GM12892 (cell line): ENCODE results near the gene TIMM9.
"Not testable (repeated sequence)": the region's sequence is repeated elsewhere in the genome, so short reads cannot be mapped to it uniquely, and the experiment has no call there.

Source experiments
- DNase-seq: peaks from one replicate; pipeline ENCODE4 v3.0.0; 2011; ENCODE audit not compliant: insufficient read length
- FAIRE-seq: peaks from 2 replicates; lab custom pipeline; 2011; peaks lifted over from hg19 to GRCh38; lab: Jason Lieb, UNC
- POLR2A ChIP-seq: IDR thresholded peaks from 2 replicates; pipeline ENCODE4 v1.6.1; 2011; ENCODE audit warnings: low read depth, low read length, control low read depth
- POLR2AphosphoS5 ChIP-seq: IDR thresholded peaks from 2 replicates; pipeline ENCODE4 v1.6.1; 2011; ENCODE audit warnings: low read depth, low read length, control low read depth
- TAF1 ChIP-seq: IDR thresholded peaks from 2 replicates; pipeline ENCODE4 v1.6.1; 2011; ENCODE audit warnings: low read depth, mild to moderate bottlenecking, control low read depth, low read length, borderline replicate concordance

The TIMM9 gene

GRCh38 chr14:58439476-58439875, 12.1 kb upstream of the TIMM9 start:
- no peak for TF ChIP-seq POLR2AphosphoS5
- no peak for TF ChIP-seq TAF1
- no peak for TF ChIP-seq POLR2A
- DNase-seq (no peak), FAIRE-seq (no peak)

GRCh38 chr14:58430156-58430555, 2.8 kb upstream of the TIMM9 start:
- TF ChIP-seq POLR2AphosphoS5 = no peak
- FAIRE-seq (no peak), DNase-seq (no peak)

DNA sequence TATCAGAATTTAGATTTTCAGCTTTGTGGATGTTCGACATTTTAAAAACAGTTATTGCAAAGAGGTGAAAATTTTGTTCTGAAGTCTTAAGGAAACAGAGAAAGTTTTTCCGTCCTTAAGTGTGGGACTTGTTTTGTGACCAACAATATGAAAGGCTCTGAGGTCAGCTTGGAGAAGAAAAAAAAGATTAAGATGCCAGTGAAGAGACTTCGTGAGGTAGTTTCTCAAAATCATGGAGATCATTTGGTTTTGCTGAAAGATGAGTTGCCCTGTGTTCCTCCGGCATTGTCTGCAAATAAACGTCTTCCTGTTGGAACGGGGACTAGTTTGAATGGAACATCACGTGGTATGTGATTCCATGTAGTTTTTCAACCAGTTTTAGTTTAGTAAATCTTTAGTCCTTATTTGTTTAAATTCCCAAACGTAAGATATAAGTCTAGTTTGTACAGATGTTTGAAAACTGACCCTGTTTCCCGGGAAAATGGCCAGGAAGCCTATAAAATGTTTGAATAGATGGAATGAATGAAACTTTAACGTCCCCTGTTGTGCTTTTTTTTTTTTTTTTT, 870 bp upstream of the TIMM9 start:
- TF ChIP-seq TAF1 = no peak
- no peak for TF ChIP-seq POLR2A
- TF ChIP-seq POLR2AphosphoS5 = no peak
- DNase-seq (no peak), FAIRE-seq (peak; percentile 5)

- TF ChIP-seq POLR2A = peak; percentile 59; the same call in 1 of the 2 replicates
- TF ChIP-seq TAF1 = peak; percentile 66
- 0 out of 2 replicates have a peak, but pooled peaks have one; percentile 47 for TF ChIP-seq POLR2AphosphoS5
- DNase-seq = peak; percentile 30
- FAIRE-seq = peak; percentile 90
Observed at GRCh38 chr14:58426670-58427280, 556 bp downstream of the TIMM9 start.

GRCh38 chr14:58416934-58417333, 10.4 kb downstream of the TIMM9 start:
- not testable (repeated sequence) for DNase-seq

DNA sequence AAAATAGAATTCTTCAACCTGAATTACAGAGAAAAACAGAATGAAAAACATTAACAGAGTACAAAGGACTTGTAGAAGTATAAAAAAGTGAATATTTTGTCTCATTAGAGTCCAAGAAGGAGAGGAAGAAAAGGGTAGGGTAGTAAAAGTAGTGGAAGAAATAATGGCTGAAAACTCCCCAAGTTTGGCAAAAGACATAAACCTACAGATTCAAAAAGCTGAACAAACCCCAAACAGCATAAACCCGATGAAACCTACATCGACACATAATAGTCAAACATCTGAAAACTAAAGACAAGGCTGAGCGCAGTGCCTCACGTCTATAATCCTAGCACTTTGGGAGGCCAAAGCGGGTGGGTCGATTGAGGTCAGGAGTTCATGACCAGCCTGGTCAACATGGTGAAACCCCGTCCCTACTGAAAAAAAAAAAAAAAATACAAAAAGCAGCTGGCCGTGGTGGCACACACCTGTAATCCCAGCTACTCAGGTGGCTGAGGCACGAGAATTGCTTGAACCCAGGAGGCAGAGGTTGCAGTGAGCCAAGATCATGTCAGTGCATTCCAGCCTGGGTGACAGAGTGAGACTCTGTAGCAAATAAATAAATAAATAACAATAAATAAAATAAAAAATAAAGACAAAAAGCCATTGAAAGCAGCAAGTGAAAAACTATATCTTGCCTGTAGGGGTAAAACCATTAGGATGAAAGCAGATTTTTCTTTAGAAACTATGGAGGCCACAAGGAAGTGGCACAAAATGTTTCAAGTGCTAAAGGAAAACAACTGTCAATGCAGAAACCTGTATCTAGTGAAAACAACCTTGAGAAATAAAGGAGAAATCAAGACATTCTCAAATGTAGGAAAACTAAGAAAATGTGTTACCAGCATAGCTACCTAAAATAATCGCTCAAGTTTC, 11.4 kb downstream of the TIMM9 start:
- FAIRE-seq (no peak), DNase-seq (no peak)
- TF ChIP-seq POLR2AphosphoS5 (no peak), TAF1 (no peak), POLR2A (no peak)

More at GRCh38 chr14:58416934-58417333, 10.4 kb downstream of the TIMM9 start:
- not testable (repeated sequence) for FAIRE-seq

DNA sequence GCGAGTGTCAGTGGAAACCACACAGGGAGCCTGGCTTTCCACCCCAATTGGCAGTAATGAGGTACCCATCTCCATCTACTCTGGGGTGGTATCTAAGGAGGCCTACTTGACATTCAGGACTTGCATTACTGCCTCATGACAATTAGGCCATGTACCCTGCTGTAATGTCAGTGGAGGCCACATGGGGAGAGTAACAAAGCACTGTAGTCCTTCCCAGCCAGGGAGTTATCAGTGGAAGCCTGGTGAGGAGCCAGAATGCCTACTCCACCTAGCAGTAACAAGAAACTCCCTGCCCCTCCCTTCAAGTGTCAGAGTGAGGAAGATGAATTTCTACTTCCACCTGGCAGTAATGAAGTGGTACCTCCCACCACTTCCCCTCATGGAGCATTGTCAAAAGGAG, 12.5 kb downstream of the TIMM9 start:
- no peak for TF ChIP-seq TAF1
- TF ChIP-seq POLR2AphosphoS5 = no peak
- TF ChIP-seq POLR2A = no peak
- DNase-seq (no peak), FAIRE-seq (no peak)

GRCh38 chr14:58408681-58409215, 18.6 kb downstream of the TIMM9 start:
- FAIRE-seq (no peak), DNase-seq (no peak)
- TF ChIP-seq POLR2A (no peak), POLR2AphosphoS5 (no peak), TAF1 (no peak)

DNA sequence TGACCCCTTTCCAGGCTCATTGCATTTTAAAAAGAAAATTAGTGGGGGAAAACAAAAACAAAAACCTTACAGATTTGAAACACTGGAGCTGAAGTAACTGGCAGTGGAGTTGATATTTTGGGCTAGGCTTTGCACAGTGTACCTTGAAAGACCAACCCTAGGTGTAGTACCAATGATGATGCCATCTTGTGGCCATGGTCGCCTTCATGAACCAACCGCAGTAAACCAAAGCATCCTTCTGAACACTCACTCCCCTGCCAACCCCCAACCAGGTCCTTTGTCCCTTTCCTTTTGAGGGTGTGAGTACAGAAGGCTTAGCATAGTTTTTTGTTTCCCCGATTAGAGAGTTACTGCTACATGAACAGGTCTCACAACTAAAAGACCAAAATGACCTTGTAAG, 25.7 kb downstream of the TIMM9 start:
- TF ChIP-seq POLR2AphosphoS5 (no peak), TAF1 (no peak), POLR2A (no peak)
- FAIRE-seq (no peak), DNase-seq (no peak)

- TF ChIP-seq POLR2A (no peak), POLR2AphosphoS5 (no peak), TAF1 (no peak)
- FAIRE-seq (no peak), DNase-seq (no peak)
Observed at GRCh38 chr14:58398895-58399294, 28.4 kb downstream of the TIMM9 start.

- TF ChIP-seq POLR2AphosphoS5 (no peak), POLR2A (no peak), TAF1 (no peak)
- DNase-seq = no peak
- FAIRE-seq = no peak
Observed at GRCh38 chr14:58398495-58398894, 28.8 kb downstream of the TIMM9 start.

GRCh38 chr14:58397156-58397555, 30.2 kb downstream of the TIMM9 start:
- no peak for TF ChIP-seq POLR2A
- TF ChIP-seq TAF1 = no peak
- no peak for TF ChIP-seq POLR2AphosphoS5
- DNase-seq (no peak), FAIRE-seq (no peak)
